ENCODE data around the gene FRMD3. TPM values are rescaled to one million over a fixed set of nuclear protein-coding genes. Genes with fewer than 3 reads are reported as not detected.

The FRMD3 gene
- total RNA-seq, 4 donors from 2014 or later: 7.9 to 13.4 (median 11.8) TPM

GRCh38 chr9:83466877-83467276 is 71.3 kb downstream of the FRMD3 start:
- 30% methylated on average over 2 of the region's 2 CpGs for WGBS
- peaks cover 8 to 39% (median 16%) of the 10 kb centered on the region in 4 donors for H3K4me1 ChIP-seq
- no peak overlapping the region for H3K4me3 ChIP-seq
- H3K36me3 ChIP-seq: no peaks in the 10 kb centered on the region
- no peaks in the 10 kb centered on the region for H3K27me3 ChIP-seq
- intact Hi-C loops (cut with DNase I): no loop called here
- H3K27ac ChIP-seq (replicated peaks in 1 of 4): no peak overlapping the region
- TF ChIP-seq EP300 (IDR thresholded peaks at IDR 0.05): no peak
- TF ChIP-seq, protein P1, sequence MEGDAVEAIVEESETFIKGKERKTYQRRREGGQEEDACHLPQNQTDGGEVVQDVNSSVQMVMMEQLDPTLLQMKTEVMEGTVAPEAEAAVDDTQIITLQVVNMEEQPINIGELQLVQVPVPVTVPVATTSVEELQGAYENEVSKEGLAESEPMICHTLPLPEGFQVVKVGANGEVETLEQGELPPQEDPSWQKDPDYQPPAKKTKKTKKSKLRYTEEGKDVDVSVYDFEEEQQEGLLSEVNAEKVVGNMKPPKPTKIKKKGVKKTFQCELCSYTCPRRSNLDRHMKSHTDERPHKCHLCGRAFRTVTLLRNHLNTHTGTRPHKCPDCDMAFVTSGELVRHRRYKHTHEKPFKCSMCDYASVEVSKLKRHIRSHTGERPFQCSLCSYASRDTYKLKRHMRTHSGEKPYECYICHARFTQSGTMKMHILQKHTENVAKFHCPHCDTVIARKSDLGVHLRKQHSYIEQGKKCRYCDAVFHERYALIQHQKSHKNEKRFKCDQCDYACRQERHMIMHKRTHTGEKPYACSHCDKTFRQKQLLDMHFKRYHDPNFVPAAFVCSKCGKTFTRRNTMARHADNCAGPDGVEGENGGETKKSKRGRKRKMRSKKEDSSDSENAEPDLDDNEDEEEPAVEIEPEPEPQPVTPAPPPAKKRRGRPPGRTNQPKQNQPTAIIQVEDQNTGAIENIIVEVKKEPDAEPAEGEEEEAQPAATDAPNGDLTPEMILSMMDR (IDR thresholded peaks at IDR 0.05): no peak
- no peak for TF ChIP-seq POLR2AphosphoS5 (IDR thresholded peaks at IDR 0.05)
- TF ChIP-seq POLR2A (IDR thresholded peaks at IDR 0.05; ENCODE audit: low read depth): no peak
- H3K9me3 ChIP-seq: no peaks in the 10 kb centered on the region
- no peak for DNase-seq (ENCODE audit: extremely low spot score)

DNA sequence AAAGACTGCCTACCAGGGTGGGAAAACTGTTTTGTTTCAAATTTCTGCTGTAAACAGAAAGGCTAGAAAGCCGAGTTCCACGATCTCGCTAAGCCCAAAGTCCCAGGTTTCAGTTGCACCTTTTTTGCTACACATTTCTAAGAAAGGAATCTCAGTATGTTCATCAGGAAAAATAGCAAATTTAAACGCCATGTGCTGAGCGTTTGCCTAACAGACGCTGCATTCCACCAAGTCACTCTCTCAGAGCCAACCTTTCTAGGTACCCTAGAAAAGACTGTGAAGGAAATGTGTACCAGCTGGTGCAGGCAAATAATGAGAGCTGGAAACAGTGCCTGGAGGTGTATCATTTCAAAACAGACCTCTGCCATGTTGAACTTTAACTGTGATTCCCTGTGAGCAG is 71.8 kb downstream of the FRMD3 start:
- no peak for DNase-seq (ENCODE audit: extremely low spot score)
- peaks cover 0 to under 1% (median 0%) of the 10 kb centered on the region in 4 donors for H3K9me3 ChIP-seq
- no peaks in the 10 kb centered on the region for H3K36me3 ChIP-seq
- peaks cover 8 to 33% (median 12%) of the 10 kb centered on the region in 4 donors for H3K4me1 ChIP-seq
- intact Hi-C loops (cut with DNase I): no loop called here
- no peak overlapping the region for H3K27ac ChIP-seq (replicated peaks in 1 of 4)
- no peak overlapping the region for H3K4me3 ChIP-seq
- WGBS: 82% methylated on average over 6 of the region's 6 CpGs
- TF ChIP-seq POLR2A (IDR thresholded peaks at IDR 0.05; ENCODE audit: low read depth) (no peak), POLR2AphosphoS5 (IDR thresholded peaks at IDR 0.05) (no peak)
- H3K27me3 ChIP-seq: no peaks in the 10 kb centered on the region

DNA sequence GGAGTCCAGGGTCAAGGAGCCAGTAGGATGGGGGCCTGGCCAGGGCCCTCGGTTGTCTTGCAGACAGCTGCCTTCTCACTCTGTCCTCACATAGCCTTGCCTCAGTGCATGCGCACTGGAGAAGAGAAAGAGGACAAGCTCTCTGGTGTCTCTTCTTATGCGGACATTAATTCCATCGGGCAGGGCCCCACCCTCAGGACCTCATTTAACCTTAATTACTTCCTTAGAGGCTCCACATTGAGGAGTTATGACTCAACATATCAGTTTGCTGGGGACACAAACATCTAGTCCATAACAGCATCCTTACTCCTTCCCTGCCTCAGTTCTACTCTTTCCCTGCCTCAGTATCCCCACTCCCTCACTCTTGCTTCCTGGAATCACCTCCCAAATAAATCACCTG is 78.4 kb downstream of the FRMD3 start:
- WGBS: 86% methylated on average over 4 of the region's 4 CpGs
- Histone ChIP-seq H3K27me3 (no peaks in the 10 kb centered on the region), H3K4me1 (no peaks in the 10 kb centered on the region), H3K9me3 (peaks cover 0 to 6% (median 0%) of the 10 kb centered on the region in 4 donors), H3K27ac (replicated peaks in 1 of 4) (no peak overlapping the region), H3K4me3 (no peak overlapping the region), H3K36me3 (no peaks in the 10 kb centered on the region)
- intact Hi-C loops (cut with DNase I): no loop called here
- TF ChIP-seq, protein P1 (IDR thresholded peaks at IDR 0.05): no peak
- TF ChIP-seq POLR2A (IDR thresholded peaks at IDR 0.05; ENCODE audit: low read depth) (no peak), EP300 (IDR thresholded peaks at IDR 0.05) (no peak), POLR2AphosphoS5 (IDR thresholded peaks at IDR 0.05) (no peak)
- no peak for DNase-seq (ENCODE audit: extremely low spot score)

GRCh38 chr9:83458530-83458929 is 79.7 kb downstream of the FRMD3 start:
- intact Hi-C loops (cut with DNase I): no loop called here
- WGBS: 97% methylated on average over 2 of the region's 2 CpGs

DNA sequence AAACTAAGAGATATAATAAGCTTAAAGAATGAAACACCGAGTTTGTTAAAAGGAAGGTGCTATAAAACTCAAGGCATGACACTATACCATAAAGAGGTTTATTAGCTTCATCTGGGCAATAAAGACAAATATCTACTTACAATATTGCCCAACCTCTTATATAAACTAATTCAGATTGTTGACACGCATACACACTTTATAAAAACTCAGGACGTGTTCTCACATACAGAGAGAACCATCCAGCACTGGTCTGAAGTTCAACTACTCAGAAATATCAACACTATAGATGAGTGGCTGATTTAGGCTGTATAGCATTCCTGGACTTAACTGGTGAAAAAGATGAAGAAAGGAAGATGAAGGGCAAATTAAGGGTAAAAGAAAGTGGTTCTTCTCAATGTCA is 81.2 kb downstream of the FRMD3 start:
- 91% methylated on average over 3 of the region's 3 CpGs for WGBS

More at GRCh38 chr9:83458530-83458929, 79.7 kb downstream of the FRMD3 start:
- no peak for DNase-seq (ENCODE audit: extremely low spot score)
- H3K4me3 ChIP-seq: no peak overlapping the region
- H3K4me1 ChIP-seq: no peaks in the 10 kb centered on the region
- no peak for TF ChIP-seq POLR2A (IDR thresholded peaks at IDR 0.05; ENCODE audit: low read depth)
- TF ChIP-seq POLR2AphosphoS5 (IDR thresholded peaks at IDR 0.05): no peak
- TF ChIP-seq EP300 (IDR thresholded peaks at IDR 0.05): no peak
- TF ChIP-seq, protein P1 (IDR thresholded peaks at IDR 0.05): no peak
- peaks cover 0 to 6% (median 0%) of the 10 kb centered on the region in 4 donors for H3K9me3 ChIP-seq
- no peak overlapping the region for H3K27ac ChIP-seq (replicated peaks in 1 of 4)
- no peaks in the 10 kb centered on the region for H3K36me3 ChIP-seq
- H3K27me3 ChIP-seq: no peaks in the 10 kb centered on the region

More for the DNA sequence above, 81.2 kb downstream of the FRMD3 start:
- TF ChIP-seq POLR2A (IDR thresholded peaks at IDR 0.05; ENCODE audit: low read depth) (no peak), POLR2AphosphoS5 (IDR thresholded peaks at IDR 0.05) (no peak), EP300 (IDR thresholded peaks at IDR 0.05) (no peak)
- TF ChIP-seq, protein P1 (IDR thresholded peaks at IDR 0.05): no peak
- no peaks in the 10 kb centered on the region for H3K27me3 ChIP-seq
- peaks cover 0 to 6% (median 0%) of the 10 kb centered on the region in 4 donors for H3K9me3 ChIP-seq
- DNase-seq (ENCODE audit: extremely low spot score): no peak
- intact Hi-C loops (cut with DNase I): no loop called here
- H3K4me1 ChIP-seq: no peaks in the 10 kb centered on the region
- H3K4me3 ChIP-seq: no peak overlapping the region
- H3K36me3 ChIP-seq: no peaks in the 10 kb centered on the region
- H3K27ac ChIP-seq (replicated peaks in 1 of 4): no peak overlapping the region
